ENCODE measurements around the gene OR6J1.

Gene OR6J1

GRCh38 chr14:22598099-22598895 is 45.9 kb downstream of the OR6J1 start, which contains the start of gene ABHD4:
Gene ABHD4, plus strand, starts transcription at chr14:22598300. Its CDS starts 7 bp downstream, at chr14:22598307.
- H3K4me3 ChIP-seq (ENCODE audit: low read depth in 1 of 2, low read length in 1 of 2), result peak within 1 kb of the TSS; percentile 68 to 82
- TF ChIP-seq, protein P1, sequence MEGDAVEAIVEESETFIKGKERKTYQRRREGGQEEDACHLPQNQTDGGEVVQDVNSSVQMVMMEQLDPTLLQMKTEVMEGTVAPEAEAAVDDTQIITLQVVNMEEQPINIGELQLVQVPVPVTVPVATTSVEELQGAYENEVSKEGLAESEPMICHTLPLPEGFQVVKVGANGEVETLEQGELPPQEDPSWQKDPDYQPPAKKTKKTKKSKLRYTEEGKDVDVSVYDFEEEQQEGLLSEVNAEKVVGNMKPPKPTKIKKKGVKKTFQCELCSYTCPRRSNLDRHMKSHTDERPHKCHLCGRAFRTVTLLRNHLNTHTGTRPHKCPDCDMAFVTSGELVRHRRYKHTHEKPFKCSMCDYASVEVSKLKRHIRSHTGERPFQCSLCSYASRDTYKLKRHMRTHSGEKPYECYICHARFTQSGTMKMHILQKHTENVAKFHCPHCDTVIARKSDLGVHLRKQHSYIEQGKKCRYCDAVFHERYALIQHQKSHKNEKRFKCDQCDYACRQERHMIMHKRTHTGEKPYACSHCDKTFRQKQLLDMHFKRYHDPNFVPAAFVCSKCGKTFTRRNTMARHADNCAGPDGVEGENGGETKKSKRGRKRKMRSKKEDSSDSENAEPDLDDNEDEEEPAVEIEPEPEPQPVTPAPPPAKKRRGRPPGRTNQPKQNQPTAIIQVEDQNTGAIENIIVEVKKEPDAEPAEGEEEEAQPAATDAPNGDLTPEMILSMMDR (IDR thresholded peaks at IDR 0.05), result peak; percentile 26
- peak within 1 kb of the TSS; percentile 88 for H3K27ac ChIP-seq
- no peaks in the 10 kb centered on the region for H3K9me3 ChIP-seq
- H3K27me3 ChIP-seq, result peaks cover 37% of the 10 kb centered on the region
- peaks cover 19% of the 10 kb centered on the region for H3K36me3 ChIP-seq
- H3K4me1 ChIP-seq (ENCODE audit: control insufficient read depth in 1 of 2, insufficient read depth in 1 of 2, low read depth in 1 of 2, low read length in 1 of 2), result peaks cover 21% of the 10 kb centered on the region in 2 experiments

DNA sequence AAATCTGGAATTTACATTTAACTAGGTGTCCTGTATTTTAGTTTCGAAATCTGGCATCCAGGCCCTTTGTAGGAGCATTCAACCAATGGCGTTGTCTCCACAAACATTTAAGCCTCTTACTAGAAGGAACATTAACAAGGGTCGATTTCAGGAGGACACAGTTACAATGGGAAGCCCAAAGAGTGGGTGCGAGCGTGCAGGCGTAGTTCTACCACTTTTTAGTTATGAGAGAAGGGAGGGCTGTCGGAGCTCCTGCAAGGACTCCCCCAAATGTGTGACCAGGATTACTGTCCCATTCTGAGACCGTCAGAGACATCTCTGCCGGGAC is 46.4 kb downstream of the OR6J1 start:
- no peaks in the 10 kb centered on the region for H3K9me3 ChIP-seq
- H3K27me3 ChIP-seq, result peaks cover 42% of the 10 kb centered on the region
- peaks cover 21% of the 10 kb centered on the region in 2 experiments for H3K4me1 ChIP-seq (ENCODE audit: control insufficient read depth in 1 of 2, insufficient read depth in 1 of 2, low read depth in 1 of 2, low read length in 1 of 2)
- H3K36me3 ChIP-seq, result peaks cover 14% of the 10 kb centered on the region
- peak overlapping the region; percentile 68 to 82 for H3K4me3 ChIP-seq (ENCODE audit: low read depth in 1 of 2, low read length in 1 of 2)
- H3K27ac ChIP-seq, result peak overlapping the region; percentile 88
- TF ChIP-seq, protein P1 (IDR thresholded peaks at IDR 0.05), result no peak

DNA sequence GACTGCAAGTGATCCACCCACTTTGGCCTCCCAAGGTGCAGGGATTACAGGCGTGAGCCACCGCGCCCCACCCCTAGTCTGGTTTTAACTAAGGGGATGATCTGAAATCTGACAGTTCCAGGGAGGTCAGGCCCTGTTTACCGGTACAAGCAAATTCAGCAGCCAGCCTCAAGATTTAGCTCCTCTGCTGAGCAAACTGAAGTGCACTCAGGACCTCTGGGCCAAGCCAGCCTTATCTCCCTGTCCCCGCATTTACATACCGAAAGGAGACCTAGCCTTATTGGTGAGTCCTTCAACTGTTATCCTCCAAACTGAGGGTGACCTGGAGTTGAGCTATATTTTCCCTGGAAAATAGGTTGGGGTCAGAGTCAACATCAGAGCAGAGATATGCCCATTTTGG is 46.9 kb downstream of the OR6J1 start:
- H3K9me3 ChIP-seq, result no peaks in the 10 kb centered on the region
- no peak overlapping the region for H3K27ac ChIP-seq
- H3K4me3 ChIP-seq (ENCODE audit: low read depth in 1 of 2, low read length in 1 of 2), result peak overlapping the region; percentile 68 to 82
- TF ChIP-seq, protein P1 (IDR thresholded peaks at IDR 0.05), result no peak
- peaks cover 21% of the 10 kb centered on the region in 2 experiments for H3K4me1 ChIP-seq (ENCODE audit: control insufficient read depth in 1 of 2, insufficient read depth in 1 of 2, low read depth in 1 of 2, low read length in 1 of 2)
- H3K36me3 ChIP-seq, result peaks cover 9% of the 10 kb centered on the region
- H3K27me3 ChIP-seq, result peaks cover 46% of the 10 kb centered on the region

DNA sequence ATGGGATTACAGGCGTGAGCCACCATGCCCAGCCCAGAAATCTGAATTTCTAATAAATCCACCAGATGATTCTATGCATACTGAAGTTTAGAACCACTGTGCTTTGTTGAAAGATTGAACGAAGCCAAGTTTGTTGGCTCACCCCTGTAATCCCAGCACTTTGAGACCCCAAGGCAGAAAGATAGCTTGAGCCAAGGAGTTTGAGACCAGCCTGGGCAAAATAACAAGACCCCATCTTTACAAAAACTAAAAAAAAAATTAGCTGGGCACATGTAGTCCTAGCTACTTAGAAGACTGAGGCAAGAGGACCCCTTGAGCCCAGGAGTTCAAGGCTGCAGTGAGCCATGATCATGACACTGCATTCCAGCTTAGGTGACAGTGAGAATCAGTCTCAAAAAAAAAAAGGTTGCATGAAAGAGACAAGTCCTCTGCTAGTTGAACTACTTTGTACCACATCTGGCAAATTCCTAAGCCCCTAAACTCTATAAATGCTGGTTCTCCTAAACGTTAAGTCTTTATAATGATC is 47.7 kb downstream of the OR6J1 start:
- Histone ChIP-seq H3K4me1 (ENCODE audit: control insufficient read depth in 1 of 2, insufficient read depth in 1 of 2, low read depth in 1 of 2, low read length in 1 of 2) (peaks cover 21% of the 10 kb centered on the region in 2 experiments), H3K27me3 (peaks cover 49% of the 10 kb centered on the region), H3K36me3 (peaks cover under 1% of the 10 kb centered on the region), H3K27ac (no peak overlapping the region), H3K9me3 (no peaks in the 10 kb centered on the region), H3K4me3 (ENCODE audit: low read depth in 1 of 2, low read length in 1 of 2) (no peak overlapping the region)
- TF ChIP-seq, protein P1 (IDR thresholded peaks at IDR 0.05), result no peak

- TF ChIP-seq, protein P1 (IDR thresholded peaks at IDR 0.05), result no peak
- Histone ChIP-seq H3K27me3 (peaks cover 49% of the 10 kb centered on the region), H3K27ac (no peak overlapping the region), H3K4me1 (ENCODE audit: control insufficient read depth in 1 of 2, insufficient read depth in 1 of 2, low read depth in 1 of 2, low read length in 1 of 2) (peaks cover 21 to 28% of the 10 kb centered on the region in 2 experiments), H3K9me3 (no peaks in the 10 kb centered on the region), H3K4me3 (ENCODE audit: low read depth in 1 of 2, low read length in 1 of 2) (no peak overlapping the region), H3K36me3 (no peaks in the 10 kb centered on the region)
These were observed 49.9 kb downstream of the OR6J1 start for GRCh38 chr14:22594156-22594716.

Data from neutrophil (primary cell).